ENCODE measurements around the gene TMEM11.
"Not testable (repeated sequence)": the region's sequence is repeated elsewhere in the genome, so short reads cannot be mapped to it uniquely, and the experiment has no call there.

TMEM11 gene

DNA sequence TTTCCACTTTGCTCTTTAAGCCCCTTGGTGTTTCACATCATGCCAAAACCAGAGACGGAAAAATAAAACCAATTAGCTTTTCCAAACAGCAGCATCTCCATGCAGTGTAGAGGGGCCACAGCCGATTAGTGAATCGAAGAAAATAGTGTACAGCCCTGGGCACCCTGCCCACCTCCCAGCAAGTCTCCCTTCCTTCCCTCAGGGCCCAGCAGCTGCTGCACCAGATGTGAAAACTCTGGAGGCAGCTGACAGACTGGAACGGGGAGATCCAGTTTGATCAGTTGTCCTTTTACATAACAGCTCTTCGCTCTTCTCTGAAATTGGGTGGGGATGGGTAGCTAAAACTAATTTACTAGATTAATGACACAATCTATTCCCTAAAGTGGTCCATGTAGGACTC is 19.3 kb downstream of the TMEM11 start:
- no peak for DNase-seq (ENCODE audit: low read depth)
- no peak overlapping the region for H3K4me3 ChIP-seq (ENCODE audit: low read depth, low read length)
- TF ChIP-seq, protein P1, sequence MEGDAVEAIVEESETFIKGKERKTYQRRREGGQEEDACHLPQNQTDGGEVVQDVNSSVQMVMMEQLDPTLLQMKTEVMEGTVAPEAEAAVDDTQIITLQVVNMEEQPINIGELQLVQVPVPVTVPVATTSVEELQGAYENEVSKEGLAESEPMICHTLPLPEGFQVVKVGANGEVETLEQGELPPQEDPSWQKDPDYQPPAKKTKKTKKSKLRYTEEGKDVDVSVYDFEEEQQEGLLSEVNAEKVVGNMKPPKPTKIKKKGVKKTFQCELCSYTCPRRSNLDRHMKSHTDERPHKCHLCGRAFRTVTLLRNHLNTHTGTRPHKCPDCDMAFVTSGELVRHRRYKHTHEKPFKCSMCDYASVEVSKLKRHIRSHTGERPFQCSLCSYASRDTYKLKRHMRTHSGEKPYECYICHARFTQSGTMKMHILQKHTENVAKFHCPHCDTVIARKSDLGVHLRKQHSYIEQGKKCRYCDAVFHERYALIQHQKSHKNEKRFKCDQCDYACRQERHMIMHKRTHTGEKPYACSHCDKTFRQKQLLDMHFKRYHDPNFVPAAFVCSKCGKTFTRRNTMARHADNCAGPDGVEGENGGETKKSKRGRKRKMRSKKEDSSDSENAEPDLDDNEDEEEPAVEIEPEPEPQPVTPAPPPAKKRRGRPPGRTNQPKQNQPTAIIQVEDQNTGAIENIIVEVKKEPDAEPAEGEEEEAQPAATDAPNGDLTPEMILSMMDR (IDR thresholded peaks at IDR 0.05; ENCODE audit: control insufficient read depth, extremely low read depth, insufficient read depth), result no peak

DNA sequence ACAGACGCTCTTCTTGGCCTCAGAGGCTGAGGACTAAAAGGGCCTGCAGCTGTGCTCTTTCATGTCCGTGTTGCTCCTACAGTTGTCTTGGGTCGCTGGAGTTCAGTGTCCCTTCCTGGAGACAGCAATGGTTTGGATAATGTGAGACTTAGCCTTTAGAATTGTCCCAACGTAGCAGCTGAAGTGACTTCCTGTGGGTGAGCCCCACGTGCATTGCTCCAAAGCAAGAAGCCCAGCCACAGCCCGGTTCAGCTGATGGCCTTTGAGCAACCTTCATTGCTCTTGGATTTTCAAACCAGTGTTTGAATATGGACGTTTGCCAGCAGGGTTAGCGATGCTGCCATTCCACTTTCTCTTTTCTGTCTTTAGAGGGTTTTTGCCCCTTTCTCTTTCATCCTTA is 19.7 kb downstream of the TMEM11 start:
- no peak for DNase-seq (ENCODE audit: low read depth)
- no peak overlapping the region for H3K4me3 ChIP-seq (ENCODE audit: low read depth, low read length)
- TF ChIP-seq, protein P1 (IDR thresholded peaks at IDR 0.05; ENCODE audit: control insufficient read depth, extremely low read depth, insufficient read depth), result no peak

DNA sequence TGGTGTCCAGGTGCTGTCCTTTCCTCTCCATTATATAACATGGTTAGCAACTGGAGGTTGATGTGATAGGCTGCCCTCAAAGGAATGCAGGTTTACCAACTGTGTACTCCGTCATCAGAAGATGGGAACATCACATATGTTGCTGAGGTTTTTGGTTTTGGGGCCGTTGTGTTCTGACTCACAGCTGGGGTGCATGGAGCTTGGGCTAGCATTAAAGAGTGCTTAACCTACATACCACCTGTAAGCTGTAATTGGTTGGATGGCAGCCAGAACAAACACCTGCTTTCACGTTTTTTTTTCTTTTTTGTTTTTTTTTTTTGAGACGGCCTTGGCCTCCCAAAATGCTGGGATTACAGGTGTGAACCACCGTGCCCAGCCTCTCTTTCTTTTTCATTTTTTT is 20.9 kb downstream of the TMEM11 start:
- TF ChIP-seq, protein P1 (IDR thresholded peaks at IDR 0.05; ENCODE audit: control insufficient read depth, extremely low read depth, insufficient read depth), result no peak
- DNase-seq (ENCODE audit: low read depth), result no peak
- no peak overlapping the region for H3K4me3 ChIP-seq (ENCODE audit: low read depth, low read length)

DNA sequence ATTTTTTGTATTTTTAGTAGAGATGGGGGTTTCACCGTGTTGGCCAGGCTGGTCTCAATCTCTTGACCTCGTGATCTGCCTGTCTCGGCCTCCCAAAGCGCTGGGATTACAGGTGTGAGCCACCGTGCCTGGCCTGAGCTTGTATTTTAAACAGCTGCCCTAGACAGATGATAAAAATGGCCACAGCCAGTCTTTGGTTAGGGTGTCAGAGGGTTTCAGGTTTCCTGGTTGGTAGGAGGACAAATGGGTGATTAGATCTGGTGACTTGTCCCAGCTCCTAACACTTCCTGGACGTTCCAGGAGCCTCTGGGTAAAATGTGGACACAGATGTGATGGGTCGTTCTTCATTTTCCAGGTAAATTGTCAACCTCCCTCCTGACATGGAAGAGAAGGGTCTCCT is 21.5 kb downstream of the TMEM11 start:
- DNase-seq (ENCODE audit: low read depth); H3K4me3 ChIP-seq (ENCODE audit: low read depth, low read length): not testable (repeated sequence)

DNA sequence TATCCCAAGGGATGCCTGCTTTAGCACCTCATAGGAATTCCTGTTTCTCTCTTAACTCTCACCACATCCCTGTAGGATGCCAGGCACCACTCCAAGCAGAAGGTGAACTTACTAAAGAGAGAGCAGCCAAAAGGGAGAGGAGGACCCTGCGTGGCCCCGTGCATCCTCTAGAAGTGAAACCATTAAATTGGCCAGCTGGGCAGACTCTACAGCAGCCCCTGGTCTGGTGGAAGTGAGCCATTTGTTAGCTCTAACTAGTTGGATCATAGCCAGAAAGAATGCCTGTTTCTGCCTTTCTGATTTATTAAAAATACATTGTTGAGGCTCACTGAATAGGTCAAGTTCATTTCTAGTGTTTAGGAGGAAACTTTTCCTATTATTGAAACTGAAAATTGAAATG is 22.3 kb downstream of the TMEM11 start:
- TF ChIP-seq, protein P1 (IDR thresholded peaks at IDR 0.05; ENCODE audit: control insufficient read depth, extremely low read depth, insufficient read depth), result no peak
- H3K4me3 ChIP-seq (ENCODE audit: low read depth, low read length), result no peak overlapping the region
- no peak for DNase-seq (ENCODE audit: low read depth)

DNA sequence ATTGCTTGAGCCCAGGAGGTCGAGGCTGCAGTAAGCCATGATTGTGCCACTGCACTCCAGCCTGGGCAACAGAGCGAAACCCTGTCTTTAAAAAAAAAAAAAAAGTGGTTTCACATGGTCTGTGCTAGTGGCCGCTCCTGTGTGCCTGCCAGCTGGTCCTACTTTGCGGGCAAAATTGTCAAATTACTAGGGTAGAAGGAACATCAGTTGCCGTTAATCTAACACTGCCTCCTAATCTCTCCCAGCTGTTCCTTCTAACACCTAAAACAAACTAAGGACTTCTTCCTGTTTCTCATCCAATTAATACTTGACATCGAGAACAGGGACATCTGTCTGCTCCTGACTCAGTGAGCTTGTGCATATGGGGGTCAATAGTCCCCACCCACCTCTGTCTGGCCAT is 23.9 kb downstream of the TMEM11 start:
- no peak for DNase-seq (ENCODE audit: low read depth)
- H3K4me3 ChIP-seq (ENCODE audit: low read depth, low read length), result no peak overlapping the region
- TF ChIP-seq, protein P1 (IDR thresholded peaks at IDR 0.05; ENCODE audit: control insufficient read depth, extremely low read depth, insufficient read depth), result no peak

DNA sequence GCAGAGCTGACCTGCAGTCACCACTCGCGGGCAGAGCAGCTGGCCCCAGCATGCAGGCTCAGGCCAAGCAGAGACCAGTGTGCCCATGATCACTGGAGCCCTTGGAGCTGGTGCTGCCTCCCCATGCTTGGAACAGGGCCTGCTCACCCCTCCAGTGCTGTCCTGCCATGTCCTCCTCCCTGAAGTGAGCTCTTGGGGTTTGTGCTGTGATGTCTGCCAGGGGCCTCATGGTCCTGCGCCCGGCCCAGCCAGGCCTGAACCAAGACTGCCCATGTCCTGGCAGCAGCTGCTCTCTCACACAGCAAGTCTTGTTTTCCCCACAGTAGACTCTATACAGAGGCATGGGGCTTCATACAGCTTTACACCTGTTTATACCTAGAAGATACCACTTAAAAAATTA is 24.6 kb downstream of the TMEM11 start:
- no peak overlapping the region for H3K4me3 ChIP-seq (ENCODE audit: low read depth, low read length)
- TF ChIP-seq, protein P1 (IDR thresholded peaks at IDR 0.05; ENCODE audit: control insufficient read depth, extremely low read depth, insufficient read depth), result no peak
- no peak for DNase-seq (ENCODE audit: low read depth)

Measured in LNCaP clone FGC (cell line).